Measurements from ENCODE around the gene MORN1. TPM values are rescaled to one million over a fixed set of nuclear protein-coding genes. Genes with fewer than 3 reads are reported as not detected.

Gene MORN1
- total RNA-seq, 1 donor: 13.4 TPM

GRCh38 chr1:2339206-2340085, 51.9 kb downstream of the MORN1 start:
- DNase-seq (ENCODE audit: insufficient read length, low spot score, missing footprints): no peak
- Histone ChIP-seq H3K4me1 (ENCODE audit: insufficient read depth, low read length) (no peaks in the 10 kb centered on the region), H3K27me3 (ENCODE audit: insufficient read depth, low read length) (no peaks in the 10 kb centered on the region), H3K4me2 (ENCODE audit: insufficient read depth, low read length) (no peak overlapping the region), H4K20me1 (ENCODE audit: insufficient read depth, low read length) (no peaks in the 10 kb centered on the region), H2AFZ (ENCODE audit: low read length) (no peak overlapping the region), H3K79me2 (ENCODE audit: insufficient read depth, low read length) (no peaks in the 10 kb centered on the region), H3K9me3 (ENCODE audit: low read depth, low read length) (no peaks in the 10 kb centered on the region), H3K36me3 (ENCODE audit: insufficient read depth, low read length) (no peaks in the 10 kb centered on the region), H3K27ac (ENCODE audit: low read depth, low read length) (no peak overlapping the region), H3K4me3 (ENCODE audit: insufficient read depth, low read length) (no peak overlapping the region)
- TF ChIP-seq CTCF (IDR thresholded peaks at IDR 0.05; ENCODE audit: extremely low read depth, low read depth, low read length): no peak

GRCh38 chr1:2337501-2337900, 53.9 kb downstream of the MORN1 start:
- Histone ChIP-seq H3K27ac (ENCODE audit: low read depth, low read length) (no peak overlapping the region), H3K9me3 (ENCODE audit: low read depth, low read length) (no peaks in the 10 kb centered on the region), H3K4me2 (ENCODE audit: insufficient read depth, low read length) (no peak overlapping the region), H2AFZ (ENCODE audit: low read length) (no peak overlapping the region), H3K36me3 (ENCODE audit: insufficient read depth, low read length) (no peaks in the 10 kb centered on the region), H3K4me1 (ENCODE audit: insufficient read depth, low read length) (no peaks in the 10 kb centered on the region), H3K27me3 (ENCODE audit: insufficient read depth, low read length) (no peaks in the 10 kb centered on the region), H3K4me3 (ENCODE audit: insufficient read depth, low read length) (no peak overlapping the region), H3K79me2 (ENCODE audit: insufficient read depth, low read length) (no peaks in the 10 kb centered on the region), H4K20me1 (ENCODE audit: insufficient read depth, low read length) (no peaks in the 10 kb centered on the region)
- DNase-seq (ENCODE audit: insufficient read length, low spot score, missing footprints): no peak
- no peak for TF ChIP-seq CTCF (IDR thresholded peaks at IDR 0.05; ENCODE audit: extremely low read depth, low read depth, low read length)

- no peaks in the 10 kb centered on the region for H3K4me1 ChIP-seq (ENCODE audit: insufficient read depth, low read length)
- no peak for DNase-seq (ENCODE audit: insufficient read length, low spot score, missing footprints)
- no peak overlapping the region for H2AFZ ChIP-seq (ENCODE audit: low read length)
- no peaks in the 10 kb centered on the region for H4K20me1 ChIP-seq (ENCODE audit: insufficient read depth, low read length)
- H3K27ac ChIP-seq (ENCODE audit: low read depth, low read length): no peak overlapping the region
- no peaks in the 10 kb centered on the region for H3K36me3 ChIP-seq (ENCODE audit: insufficient read depth, low read length)
- no peaks in the 10 kb centered on the region for H3K79me2 ChIP-seq (ENCODE audit: insufficient read depth, low read length)
- H3K27me3 ChIP-seq (ENCODE audit: insufficient read depth, low read length): no peaks in the 10 kb centered on the region
- H3K4me2 ChIP-seq (ENCODE audit: insufficient read depth, low read length): no peak overlapping the region
- TF ChIP-seq CTCF (IDR thresholded peaks at IDR 0.05; ENCODE audit: extremely low read depth, low read depth, low read length): no peak
- H3K4me3 ChIP-seq (ENCODE audit: insufficient read depth, low read length): no peak overlapping the region
- no peaks in the 10 kb centered on the region for H3K9me3 ChIP-seq (ENCODE audit: low read depth, low read length)
These were observed 54.3 kb downstream of the MORN1 start for GRCh38 chr1:2337081-2337480.

- Histone ChIP-seq H3K4me1 (ENCODE audit: insufficient read depth, low read length) (no peaks in the 10 kb centered on the region), H3K27me3 (ENCODE audit: insufficient read depth, low read length) (no peaks in the 10 kb centered on the region), H3K27ac (ENCODE audit: low read depth, low read length) (no peak overlapping the region), H3K4me2 (ENCODE audit: insufficient read depth, low read length) (no peak overlapping the region), H3K36me3 (ENCODE audit: insufficient read depth, low read length) (no peaks in the 10 kb centered on the region), H3K9me3 (ENCODE audit: low read depth, low read length) (no peaks in the 10 kb centered on the region), H2AFZ (ENCODE audit: low read length) (no peak overlapping the region), H3K79me2 (ENCODE audit: insufficient read depth, low read length) (no peaks in the 10 kb centered on the region), H3K4me3 (ENCODE audit: insufficient read depth, low read length) (no peak overlapping the region), H4K20me1 (ENCODE audit: insufficient read depth, low read length) (no peaks in the 10 kb centered on the region)
- no peak for TF ChIP-seq CTCF (IDR thresholded peaks at IDR 0.05; ENCODE audit: extremely low read depth, low read depth, low read length)
- DNase-seq (ENCODE audit: insufficient read length, low spot score, missing footprints): no peak
These were observed 54.9 kb downstream of the MORN1 start for GRCh38 chr1:2336499-2336898.
